Neural cell (in vitro differentiated cells): ENCODE measurements around the gene NRG2. TPM values are rescaled to one million over a fixed set of nuclear protein-coding genes. Genes with fewer than 3 reads are reported as not detected.

Experiments
- H2AFZ ChIP-seq: fragments of 200-600, 300-800 bp; sonication (generic), shearing (Covaris generic); 2 replicates; pipeline ENCODE4 v1.6.0; 2014; ENCODE audit warnings: low read depth, mild to moderate bottlenecking, antibody characterized with exemption, low read length, moderate library complexity
- H3F3A ChIP-seq: fragments of 200-600 bp; shearing (Covaris generic); 2 replicates; pipeline ENCODE4 v1.6.1; 2016; ENCODE audit warnings: mild to moderate bottlenecking, moderate library complexity, mixed read lengths, antibody characterized with exemption, low read length; ENCODE audit not compliant: insufficient read depth, poor library complexity, severe bottlenecking
- H3K27ac ChIP-seq: fragments of 200-600, 300-800 bp; sonication (generic), shearing (Covaris generic); 2 replicates; pipeline ENCODE4 v1.5.1; 2014; ENCODE audit warnings: mild to moderate bottlenecking, low read length, moderate library complexity
- H3K27me3 ChIP-seq: fragments of 300-800, 200-600 bp; sonication (generic), shearing (Covaris generic); 2 replicates; pipeline ENCODE4 v1.6.0; 2014; ENCODE audit warnings: mild to moderate bottlenecking, low read depth, low read length, moderate library complexity; ENCODE audit not compliant: insufficient read depth
- H3K36me3 ChIP-seq: fragments of 300-800, 200-600 bp; sonication (generic), shearing (Covaris generic); 2 replicates; pipeline ENCODE4 v1.5.1; 2014; ENCODE audit warnings: mild to moderate bottlenecking, antibody characterized with exemption, low read length, moderate library complexity; ENCODE audit not compliant: insufficient read depth
- H3K4me2 ChIP-seq: fragments of 300-800, 200-600 bp; sonication (generic), shearing (Covaris generic); 2 replicates; pipeline ENCODE4 v1.6.0; 2014; ENCODE audit warnings: mild to moderate bottlenecking, low read length
- H3K4me3 ChIP-seq: fragments of 300-800, 200-600 bp; sonication (generic), shearing (Covaris generic); 2 replicates; pipeline ENCODE4 v1.5.1; 2014; ENCODE audit warnings: mild to moderate bottlenecking, low read length, moderate library complexity
- H3K79me2 ChIP-seq: fragments of 200-600 bp; shearing (Covaris generic); replicated peaks from 2 replicates; pipeline ENCODE4 v1.6.0; 2014; ENCODE audit warnings: mild to moderate bottlenecking, low read length, moderate library complexity; ENCODE audit not compliant: insufficient read depth
- H3K9ac ChIP-seq: fragments of 300-800, 200-600 bp; sonication (generic), shearing (Covaris generic); 2 replicates; pipeline ENCODE4 v1.6.1; 2016; ENCODE audit warnings: mild to moderate bottlenecking, low read length, mixed read lengths
- H3K9me2 ChIP-seq: fragments of 200-600 bp; shearing (Covaris generic); 2 replicates; pipeline ENCODE4 v1.6.1; 2016; ENCODE audit warnings: mild to moderate bottlenecking, low read length, mixed read lengths; ENCODE audit not compliant: insufficient read depth
- H3K9me3 ChIP-seq: fragments of 200-600, 300-800 bp; sonication (generic), shearing (Covaris generic); 2 replicates; pipeline ENCODE4 v1.6.1; 2016; ENCODE audit warnings: mild to moderate bottlenecking, mixed run types, low read length, moderate library complexity, mixed read lengths
- H4K20me1 ChIP-seq: fragments of 200-600 bp; shearing (Covaris generic); 2 replicates; pipeline ENCODE4 v1.6.1; 2016; ENCODE audit warnings: mild to moderate bottlenecking, mixed run types; ENCODE audit not compliant: insufficient read depth
- EP300 ChIP-seq: fragments of 450-650 bp; conservative IDR thresholded peaks from 2 replicates; pipeline ENCODE4 v1.6.1; 2014; ENCODE audit warnings: antibody characterized with exemption, mild to moderate bottlenecking, moderate library complexity; ENCODE audit not compliant: poor library complexity, severe bottlenecking
- MXI1 ChIP-seq: fragments of 450-650 bp; conservative IDR thresholded peaks from 2 replicates; pipeline ENCODE4 v1.6.1; 2014; ENCODE audit warnings: antibody characterized with exemption, mild to moderate bottlenecking; ENCODE audit not compliant: poor library complexity, severe bottlenecking
- POLR2AphosphoS5 ChIP-seq: IDR thresholded peaks from 2 replicates; pipeline ENCODE4 v1.6.1; 2012
- TAF1 ChIP-seq: IDR thresholded peaks from 2 replicates; pipeline ENCODE4 v1.6.1; 2012; ENCODE audit warnings: low read depth
- polyA plus RNA-seq: library from polyadenylated mRNA; depleted of rRNA; stranded (reverse); fragments of >200 nt; gene quantifications from 2 replicates; pipeline ENCODE4 v1.2.3, GENCODE V29; 2014
- TF ChIP-seq, protein P1 (sequence below): fragments of 450-650 bp; IDR thresholded peaks from 2 replicates; pipeline ENCODE4 v1.5.1; 2014; ENCODE audit warnings: antibody characterized with exemption, mild to moderate bottlenecking, moderate library complexity; ENCODE audit not compliant: poor library complexity, severe bottlenecking
- TF ChIP-seq, protein P2 (sequence below): IDR thresholded peaks from 2 replicates; pipeline ENCODE4 v1.6.1; 2012; ENCODE audit warnings: borderline replicate concordance

NRG2 gene
- polyA plus RNA-seq, 1 donor from 2014 or later = 5.4 TPM

DNA sequence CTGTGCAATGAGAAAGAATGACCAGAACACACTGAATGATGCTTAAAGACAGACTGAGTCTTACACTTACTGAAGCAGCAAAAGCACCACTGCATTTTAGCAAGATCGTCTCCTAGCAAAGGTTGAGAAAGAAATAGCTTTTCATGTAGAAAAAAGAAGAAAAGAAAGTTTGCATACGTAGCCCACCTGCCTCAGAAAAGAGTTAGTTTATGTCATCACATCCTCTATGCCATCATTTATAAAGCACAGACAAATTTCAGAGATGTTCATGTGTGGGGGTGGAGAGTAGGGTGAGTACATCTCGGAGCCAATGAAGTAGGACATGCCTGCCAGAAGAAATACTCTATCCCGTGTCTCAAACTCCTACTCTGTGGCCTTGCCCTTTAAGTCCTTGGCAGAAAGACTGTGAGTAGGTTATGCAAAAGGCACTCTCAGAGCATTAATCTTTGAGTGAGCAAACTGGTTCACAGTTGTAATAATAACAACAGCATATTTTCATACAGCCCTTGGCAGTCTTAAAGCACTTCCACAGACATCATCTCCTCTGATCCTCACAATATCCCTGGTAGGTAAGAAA is 22.4 kb downstream of the NRG2 start:
- Histone ChIP-seq H3K27ac (no peak overlapping the region), H2AFZ (no peak overlapping the region), H3K4me3 (no peak overlapping the region), H3K27me3 (no peaks in the 10 kb centered on the region), H3K9me2 (no peaks in the 10 kb centered on the region), H3K36me3 (no peaks in the 10 kb centered on the region), H3K9ac (no peak overlapping the region), H4K20me1 (no peaks in the 10 kb centered on the region), H3F3A (no peaks in the 10 kb centered on the region), H3K79me2 (no peaks in the 10 kb centered on the region), H3K4me2 (no peak overlapping the region), H3K9me3 (no peaks in the 10 kb centered on the region)
- no peak for TF ChIP-seq MXI1
- TF ChIP-seq TAF1 = no peak
- TF ChIP-seq EP300 = no peak
- TF ChIP-seq, protein P1, sequence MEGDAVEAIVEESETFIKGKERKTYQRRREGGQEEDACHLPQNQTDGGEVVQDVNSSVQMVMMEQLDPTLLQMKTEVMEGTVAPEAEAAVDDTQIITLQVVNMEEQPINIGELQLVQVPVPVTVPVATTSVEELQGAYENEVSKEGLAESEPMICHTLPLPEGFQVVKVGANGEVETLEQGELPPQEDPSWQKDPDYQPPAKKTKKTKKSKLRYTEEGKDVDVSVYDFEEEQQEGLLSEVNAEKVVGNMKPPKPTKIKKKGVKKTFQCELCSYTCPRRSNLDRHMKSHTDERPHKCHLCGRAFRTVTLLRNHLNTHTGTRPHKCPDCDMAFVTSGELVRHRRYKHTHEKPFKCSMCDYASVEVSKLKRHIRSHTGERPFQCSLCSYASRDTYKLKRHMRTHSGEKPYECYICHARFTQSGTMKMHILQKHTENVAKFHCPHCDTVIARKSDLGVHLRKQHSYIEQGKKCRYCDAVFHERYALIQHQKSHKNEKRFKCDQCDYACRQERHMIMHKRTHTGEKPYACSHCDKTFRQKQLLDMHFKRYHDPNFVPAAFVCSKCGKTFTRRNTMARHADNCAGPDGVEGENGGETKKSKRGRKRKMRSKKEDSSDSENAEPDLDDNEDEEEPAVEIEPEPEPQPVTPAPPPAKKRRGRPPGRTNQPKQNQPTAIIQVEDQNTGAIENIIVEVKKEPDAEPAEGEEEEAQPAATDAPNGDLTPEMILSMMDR = no peak
- TF ChIP-seq, protein P2, sequence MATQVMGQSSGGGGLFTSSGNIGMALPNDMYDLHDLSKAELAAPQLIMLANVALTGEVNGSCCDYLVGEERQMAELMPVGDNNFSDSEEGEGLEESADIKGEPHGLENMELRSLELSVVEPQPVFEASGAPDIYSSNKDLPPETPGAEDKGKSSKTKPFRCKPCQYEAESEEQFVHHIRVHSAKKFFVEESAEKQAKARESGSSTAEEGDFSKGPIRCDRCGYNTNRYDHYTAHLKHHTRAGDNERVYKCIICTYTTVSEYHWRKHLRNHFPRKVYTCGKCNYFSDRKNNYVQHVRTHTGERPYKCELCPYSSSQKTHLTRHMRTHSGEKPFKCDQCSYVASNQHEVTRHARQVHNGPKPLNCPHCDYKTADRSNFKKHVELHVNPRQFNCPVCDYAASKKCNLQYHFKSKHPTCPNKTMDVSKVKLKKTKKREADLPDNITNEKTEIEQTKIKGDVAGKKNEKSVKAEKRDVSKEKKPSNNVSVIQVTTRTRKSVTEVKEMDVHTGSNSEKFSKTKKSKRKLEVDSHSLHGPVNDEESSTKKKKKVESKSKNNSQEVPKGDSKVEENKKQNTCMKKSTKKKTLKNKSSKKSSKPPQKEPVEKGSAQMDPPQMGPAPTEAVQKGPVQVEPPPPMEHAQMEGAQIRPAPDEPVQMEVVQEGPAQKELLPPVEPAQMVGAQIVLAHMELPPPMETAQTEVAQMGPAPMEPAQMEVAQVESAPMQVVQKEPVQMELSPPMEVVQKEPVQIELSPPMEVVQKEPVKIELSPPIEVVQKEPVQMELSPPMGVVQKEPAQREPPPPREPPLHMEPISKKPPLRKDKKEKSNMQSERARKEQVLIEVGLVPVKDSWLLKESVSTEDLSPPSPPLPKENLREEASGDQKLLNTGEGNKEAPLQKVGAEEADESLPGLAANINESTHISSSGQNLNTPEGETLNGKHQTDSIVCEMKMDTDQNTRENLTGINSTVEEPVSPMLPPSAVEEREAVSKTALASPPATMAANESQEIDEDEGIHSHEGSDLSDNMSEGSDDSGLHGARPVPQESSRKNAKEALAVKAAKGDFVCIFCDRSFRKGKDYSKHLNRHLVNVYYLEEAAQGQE = no peak

GRCh38 chr5:140018920-140019644 is 24.0 kb downstream of the NRG2 start:
- Histone ChIP-seq H3K9me2 (no peaks in the 10 kb centered on the region), H3K4me3 (no peak overlapping the region), H2AFZ (no peak overlapping the region), H3K27ac (no peak overlapping the region), H3K9ac (no peak overlapping the region), H4K20me1 (no peaks in the 10 kb centered on the region), H3K27me3 (no peaks in the 10 kb centered on the region), H3F3A (no peaks in the 10 kb centered on the region), H3K4me2 (no peak overlapping the region), H3K9me3 (no peaks in the 10 kb centered on the region), H3K36me3 (no peaks in the 10 kb centered on the region), H3K79me2 (no peaks in the 10 kb centered on the region)
- no peak for TF ChIP-seq POLR2AphosphoS5
- TF ChIP-seq, protein P1 = no peak
